ENCODE results near the gene AK5. TPM values are rescaled to one million over a fixed set of nuclear protein-coding genes. Genes with fewer than 3 reads are reported as not detected.

AK5 gene
- total RNA-seq, 1 donor from 2014 or later, result 4.8 TPM

DNA sequence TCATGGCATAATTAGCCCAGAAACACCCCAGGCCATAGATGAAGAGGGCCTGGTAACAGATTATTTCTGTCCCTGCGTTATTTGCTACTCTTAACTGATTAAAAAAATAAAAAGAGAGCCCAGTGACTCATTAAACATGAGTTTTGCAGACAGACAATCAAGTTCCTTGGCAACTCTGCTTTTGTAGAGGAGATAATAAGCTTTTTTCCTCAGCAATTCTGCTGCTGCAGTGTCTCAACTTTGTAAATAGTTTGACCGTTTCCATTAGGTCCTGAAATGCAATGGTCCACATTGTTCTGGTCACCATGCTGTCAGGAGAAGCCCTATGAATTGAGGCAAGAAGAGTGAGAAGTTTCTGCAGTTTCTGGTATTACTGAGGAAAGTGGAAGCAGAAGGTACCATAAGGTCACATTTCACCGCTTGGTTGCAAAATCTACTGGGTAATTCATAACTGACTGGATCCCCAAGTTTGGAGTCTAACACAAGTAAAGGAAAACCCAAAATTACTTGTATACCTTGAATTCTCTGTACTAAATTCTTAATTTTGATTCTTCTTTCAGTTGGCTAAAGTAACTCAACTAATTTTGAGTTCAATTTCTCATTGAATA lies 261.1 kb downstream of the AK5 start:
- no peak for DNase-seq

DNA sequence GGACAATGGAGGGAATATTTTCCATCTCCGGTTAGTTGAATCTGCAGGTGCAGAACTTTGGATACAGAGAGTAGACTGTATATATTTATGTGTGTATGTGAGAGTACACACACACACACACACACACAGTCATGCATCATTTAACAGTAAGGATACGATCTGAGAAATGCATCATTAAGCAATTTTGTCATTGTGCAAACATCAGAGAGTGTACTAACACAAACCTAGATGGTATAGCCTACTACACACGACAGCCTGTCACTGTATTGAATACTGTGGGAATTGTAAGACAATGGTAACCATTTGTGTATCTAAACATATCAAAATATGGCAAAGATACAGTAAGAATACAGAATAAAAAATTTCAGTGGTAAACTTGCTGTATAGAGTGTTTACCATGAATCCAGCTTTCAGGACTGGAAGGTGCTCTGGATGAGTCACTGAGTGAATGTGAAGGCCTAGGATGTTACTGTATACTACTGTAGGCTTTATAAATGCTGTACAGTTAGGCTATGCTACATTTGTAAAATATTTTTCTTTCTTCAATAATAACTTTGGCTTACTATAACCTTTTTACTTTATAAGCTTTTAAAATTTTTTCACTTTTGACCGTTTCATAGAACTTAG lies 262.1 kb downstream of the AK5 start:
- DNase-seq, result no peak

DNA sequence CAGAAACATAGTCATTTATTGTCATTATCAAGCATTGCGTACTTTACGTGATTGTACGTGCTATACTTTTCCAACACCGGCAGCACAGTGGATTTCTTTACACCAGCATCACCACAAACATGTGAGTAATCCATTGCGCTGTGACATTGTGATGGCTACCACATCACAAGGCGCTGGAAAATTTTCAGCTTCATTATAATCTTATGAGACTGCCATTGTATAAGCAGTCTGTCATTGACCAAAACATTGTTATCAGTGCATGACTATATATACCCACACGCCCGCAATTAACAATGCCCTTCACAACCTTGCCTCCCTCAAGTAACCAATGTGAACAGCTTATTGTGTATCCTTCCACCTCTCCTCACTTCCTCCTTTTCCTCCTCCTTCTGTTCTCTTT lies 263.0 kb downstream of the AK5 start:
- no peak for DNase-seq

GRCh38 chr1:77545970-77546369 lies 264.2 kb downstream of the AK5 start:
- no peak for DNase-seq

DNA sequence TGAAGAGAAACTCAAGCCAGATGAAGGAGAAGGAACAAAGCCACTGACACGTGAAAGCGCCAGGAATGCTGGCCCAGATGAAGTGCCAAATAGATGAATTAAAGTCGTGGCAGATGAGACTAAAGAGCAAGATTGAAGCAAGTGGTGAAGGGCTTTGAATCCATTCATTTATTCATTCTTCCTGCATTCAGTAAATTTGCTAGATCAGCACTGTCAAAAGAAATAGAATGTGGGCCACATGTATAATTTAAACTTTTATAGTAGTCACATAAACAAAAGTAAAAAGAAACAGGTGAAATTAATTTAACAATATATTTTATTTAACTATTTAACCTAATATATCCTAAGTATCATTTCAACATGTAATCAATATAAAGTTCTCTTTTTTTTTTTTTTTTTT lies 265.1 kb downstream of the AK5 start:
- DNase-seq, result no peak

DNA sequence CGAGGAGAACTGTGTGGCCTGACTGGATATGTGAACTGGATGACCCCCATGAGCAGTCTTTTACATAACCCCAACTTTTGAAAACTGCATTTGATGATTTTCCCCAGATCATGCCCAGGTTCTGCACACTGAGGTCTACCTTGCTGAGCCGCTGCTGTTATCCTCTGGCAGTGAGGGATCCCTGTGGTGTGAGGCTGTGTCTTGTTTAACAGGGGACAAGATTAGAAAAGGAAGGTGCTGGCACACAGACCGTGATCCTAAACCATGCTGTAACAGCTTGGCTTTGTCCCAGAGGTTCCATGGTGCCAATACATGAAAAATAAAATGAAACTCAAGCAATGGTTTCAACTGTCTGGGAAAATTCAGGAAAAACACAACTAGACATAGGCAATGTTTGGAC lies 266.5 kb downstream of the AK5 start:
- DNase-seq, result peak; percentile 25

DNA sequence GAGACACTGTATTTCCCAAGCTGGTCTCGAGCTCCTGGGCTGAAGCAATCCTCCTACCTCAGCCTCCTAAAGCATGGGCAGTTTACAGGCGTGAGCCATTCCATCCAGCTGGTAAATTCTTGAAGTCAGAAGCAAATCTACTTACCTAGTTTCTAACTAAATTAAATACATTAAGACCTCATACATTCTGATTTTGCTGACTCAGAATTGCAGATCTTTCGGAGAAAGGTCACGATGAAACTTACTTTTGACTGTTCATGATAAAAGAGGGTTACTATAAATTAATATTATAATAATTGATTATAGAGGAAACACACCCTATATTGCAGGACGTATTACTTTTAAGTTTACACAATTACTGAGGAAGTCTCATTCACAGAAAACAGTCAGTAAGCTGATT lies 268.3 kb downstream of the AK5 start:
- no peak for DNase-seq

- DNase-seq, result no peak
These were observed 270.8 kb downstream of the AK5 start for GRCh38 chr1:77552626-77553025.

DNA sequence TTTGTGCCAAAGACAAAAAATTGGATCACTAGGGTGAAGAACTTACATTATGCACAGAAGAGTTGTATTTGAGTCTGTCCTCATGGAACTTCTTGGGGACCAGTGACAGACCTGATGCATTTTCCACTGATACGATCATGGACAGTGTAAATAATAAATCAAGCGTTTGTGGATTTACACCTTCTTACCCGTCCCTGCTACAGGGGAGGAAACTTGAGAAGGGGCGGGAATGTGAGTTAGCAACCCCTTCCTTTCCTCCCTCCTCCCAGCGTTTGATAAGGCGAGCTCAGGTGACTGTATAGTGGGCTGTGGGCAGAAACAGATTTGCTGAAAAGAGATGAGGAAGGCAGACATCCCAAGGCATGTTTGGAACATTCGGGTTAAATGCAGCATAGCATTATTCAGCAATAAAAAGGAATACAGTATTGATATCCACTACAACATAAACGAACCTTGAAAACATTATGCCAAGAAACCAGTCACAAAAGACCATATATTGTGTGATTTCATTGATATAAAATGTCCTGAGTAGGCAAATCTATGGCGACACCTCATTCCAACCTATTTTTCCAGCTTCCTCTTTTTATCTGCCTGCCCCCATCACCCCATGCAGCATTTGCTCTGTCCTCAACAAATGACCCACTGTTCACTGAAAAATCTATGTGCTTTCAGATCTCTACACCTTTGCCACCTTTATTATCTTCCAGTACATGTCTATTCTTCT lies 271.9 kb downstream of the AK5 start:
- DNase-seq, result no peak

DNA sequence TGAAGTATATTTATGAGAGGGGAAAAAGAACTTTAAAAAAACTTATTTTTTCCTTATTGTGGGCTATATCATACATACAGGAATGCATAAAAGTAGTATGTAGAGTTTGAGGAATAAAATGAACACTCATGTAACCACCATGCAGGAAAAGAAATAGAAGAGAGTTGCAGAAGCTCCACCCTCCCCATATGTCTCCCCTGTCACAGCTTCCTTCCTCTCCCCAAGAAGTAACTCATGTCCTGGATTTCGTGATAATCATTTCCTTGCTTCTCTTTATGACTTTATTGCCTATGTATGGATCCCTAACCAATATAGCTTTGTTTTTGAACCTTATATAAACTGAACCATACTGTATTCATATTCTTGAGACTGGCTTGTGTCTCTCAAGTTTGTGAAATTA lies 274.2 kb downstream of the AK5 start:
- no peak for DNase-seq

DNA sequence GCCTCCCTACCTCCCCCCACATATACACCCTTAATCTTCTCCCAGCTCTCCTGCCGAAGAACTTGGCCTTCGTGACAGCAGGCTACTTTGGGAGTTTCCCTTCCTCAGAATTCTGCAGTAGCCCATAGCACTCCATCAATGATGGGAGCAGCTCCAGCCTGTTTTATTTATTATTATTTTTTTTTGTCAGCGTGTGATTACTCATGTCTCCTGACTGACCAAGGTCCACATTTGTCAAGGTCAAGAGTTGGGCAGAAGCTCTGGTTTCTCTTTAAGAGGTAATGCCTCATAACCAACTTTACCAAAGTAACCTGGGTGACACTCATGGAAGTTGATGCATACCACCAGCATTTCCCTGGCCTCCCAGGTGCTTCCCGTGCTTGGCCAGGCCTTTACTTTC lies 275.2 kb downstream of the AK5 start:
- no peak for DNase-seq

- no peak for DNase-seq
These were observed 276.9 kb downstream of the AK5 start for GRCh38 chr1:77558591-77559164.

DNA sequence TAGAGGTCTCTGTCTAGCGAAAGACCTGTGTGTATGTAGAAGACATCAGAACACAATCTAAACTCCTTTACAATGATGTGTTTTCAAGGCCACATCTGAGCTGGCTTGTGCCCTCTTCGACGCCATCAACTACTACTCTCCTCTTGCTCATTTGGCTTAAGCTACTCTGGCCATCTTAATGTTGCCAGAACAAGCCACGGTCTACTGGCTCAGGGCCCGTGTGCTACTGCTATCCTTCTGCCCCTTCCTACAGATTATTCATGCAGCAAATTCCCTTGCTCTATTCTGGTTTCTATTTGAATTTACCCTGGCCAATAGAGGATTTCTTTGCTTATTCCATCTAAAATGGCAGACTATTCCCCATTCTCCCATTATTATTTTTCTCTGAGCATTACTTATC lies 278.9 kb downstream of the AK5 start:
- no peak for DNase-seq

GRCh38 chr1:77562596-77563150 lies 280.9 kb downstream of the AK5 start:
- DNase-seq, result no peak

DNA sequence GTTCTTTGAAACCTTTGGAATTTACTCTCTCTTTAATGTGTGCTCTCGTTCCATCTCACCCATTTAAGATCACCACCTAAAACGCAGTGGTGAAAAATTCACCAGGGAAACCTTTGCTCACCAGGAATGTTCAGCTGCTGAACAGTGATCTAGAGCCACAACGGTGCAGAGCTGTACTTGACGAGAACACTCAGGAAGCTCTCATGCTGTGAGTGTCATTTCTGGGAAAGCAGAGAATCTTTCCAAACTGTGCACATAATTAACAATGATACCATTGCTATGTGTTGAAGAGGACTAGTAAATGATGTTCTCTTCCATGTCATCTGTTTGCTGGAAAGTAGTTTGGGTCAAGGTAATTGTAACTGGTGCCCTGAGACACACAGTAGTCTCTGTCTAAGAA lies 283.5 kb downstream of the AK5 start:
- no peak for DNase-seq

GRCh38 chr1:77571642-77572041 lies 289.8 kb downstream of the AK5 start:
- no peak for DNase-seq

DNA sequence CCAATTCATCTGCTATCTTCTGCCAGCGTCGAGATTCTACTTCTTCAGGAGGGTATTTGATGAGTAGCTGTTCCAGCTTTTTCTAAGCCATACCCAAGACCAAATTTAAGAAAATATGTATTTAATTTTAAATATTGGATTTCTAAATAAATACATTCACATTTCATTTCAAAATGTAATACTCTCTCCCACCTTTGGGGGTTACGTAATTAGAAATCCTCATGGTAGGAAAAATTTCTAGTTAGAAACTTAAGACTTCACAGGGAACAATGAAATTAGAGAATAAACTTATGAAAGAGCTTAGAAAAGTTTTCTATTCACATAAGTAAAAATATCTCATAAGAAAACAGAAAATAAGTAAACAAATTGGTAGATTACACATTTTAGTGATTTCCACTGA lies 297.7 kb downstream of the AK5 start:
- DNase-seq, result no peak

GRCh38 chr1:77582905-77583304 lies 301.1 kb downstream of the AK5 start:
- DNase-seq, result no peak

- DNase-seq, result no peak
These were observed 301.7 kb downstream of the AK5 start for GRCh38 chr1:77583483-77583882.

- DNase-seq, result no peak
These were observed 303.1 kb downstream of the AK5 start for GRCh38 chr1:77584884-77585283.

GRCh38 chr1:77585610-77586314 lies 303.9 kb downstream of the AK5 start:
- DNase-seq, result no peak

DNA sequence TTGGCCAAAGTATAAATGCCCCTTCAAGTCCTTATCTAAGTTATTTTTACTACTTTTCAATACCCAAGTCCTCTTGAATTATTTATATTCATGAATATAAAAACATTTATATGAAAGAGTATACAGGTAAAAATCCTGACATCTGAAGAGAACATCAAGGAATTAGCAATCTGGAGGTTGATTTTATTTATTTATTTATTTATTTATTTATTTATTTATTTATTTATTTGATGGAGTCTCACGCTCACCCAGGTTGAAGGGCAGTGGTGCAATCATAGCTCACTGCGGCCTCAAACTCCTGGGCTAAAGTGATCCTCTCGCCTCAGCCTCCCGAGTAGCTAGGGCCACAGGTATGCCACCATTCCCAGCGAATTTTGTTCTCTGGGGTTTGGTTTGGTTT lies 307.4 kb downstream of the AK5 start:
- DNase-seq, result no peak

- DNase-seq, result no peak
These were observed 308.8 kb downstream of the AK5 start for GRCh38 chr1:77590651-77591050.
